GM12878 (cell line): ENCODE measurements around the gene RPAP3.

Experiments used
- CTCF ChIP-seq, 3 experiments: IDR thresholded peaks in 2 of 3; conservative IDR thresholded peaks in 1 of 3; 2 replicates each; pipeline ENCODE4 v1.5.1; 2011; ENCODE audit warnings: low read depth in 3 of 3, low read length in 3 of 3, mild to moderate bottlenecking in 3 of 3, control low read depth in 2 of 3, moderate library complexity in 2 of 3, inconsistent platforms in 1 of 3, mixed read lengths in 1 of 3; ENCODE audit not compliant: control insufficient read depth in 2 of 3, insufficient read depth in 1 of 3; ENCODE audit errors: extremely low read depth in 1 of 3
- EP300 ChIP-seq, 2 experiments: fragments of 150-350 bp in 1 of 2; IDR thresholded peaks; 2 replicates each; pipeline ENCODE4 v1.6.1; 2011 to 2012; ENCODE audit warnings: low read depth in 2 of 2, low read length in 2 of 2, borderline replicate concordance in 1 of 2, improper control_type of control experiment in 1 of 2, inconsistent platforms in 1 of 2; ENCODE audit not compliant: control insufficient read depth in 1 of 2
- KAT2A ChIP-seq: conservative IDR thresholded peaks from 2 replicates; pipeline ENCODE4 v1.6.1; 2011; ENCODE audit warnings: low read depth, low read length; ENCODE audit not compliant: control insufficient read depth
- POLR2AphosphoS5 ChIP-seq: IDR thresholded peaks from 2 replicates; pipeline ENCODE4 v1.6.1; 2011; ENCODE audit warnings: mild to moderate bottlenecking, low read length, inconsistent platforms
- RCOR1 ChIP-seq: conservative IDR thresholded peaks from 2 replicates; pipeline ENCODE4 v1.6.1; 2012; ENCODE audit warnings: low read depth, low read length, improper control_type of control experiment
- SMARCA5 ChIP-seq: fragments of 450-650 bp; IDR thresholded peaks from 2 replicates; pipeline ENCODE4 v1.6.1; 2017; ENCODE audit warnings: mild to moderate bottlenecking
- SREBF2 ChIP-seq: IDR thresholded peaks from 2 replicates; pipeline ENCODE4 v1.6.1; 2012; ENCODE audit warnings: mild to moderate bottlenecking, low read length
- ZZZ3 ChIP-seq: IDR thresholded peaks from 2 replicates; pipeline ENCODE4 v1.6.1; 2011; ENCODE audit warnings: low read depth; ENCODE audit not compliant: control insufficient read depth, insufficient read length

- TF ChIP-seq CTCF (IDR thresholded peaks at IDR 0.05 in 2 of 3, conservative IDR thresholded peaks at IDR 0.05 in 1 of 3; ENCODE audit: control insufficient read depth in 2 of 3, extremely low read depth in 1 of 3, insufficient read depth in 1 of 3, low read depth in 3 of 3, low read length in 3 of 3), result no peak
- TF ChIP-seq SREBF2, result no peak
- no peak for TF ChIP-seq EP300 (IDR thresholded peaks at IDR 0.05; ENCODE audit: borderline replicate concordance in 1 of 2, control insufficient read depth in 1 of 2, low read depth in 2 of 2, low read length in 2 of 2)
- TF ChIP-seq ZZZ3, result no peak
- TF ChIP-seq KAT2A, result no peak
- no peak for TF ChIP-seq SMARCA5
- no peak for TF ChIP-seq RCOR1
- no peak for TF ChIP-seq POLR2AphosphoS5
Observed at GRCh38 chr12:47687636-47688035, 18.2 kb downstream of the RPAP3 start.
